ENCODE measurements around the gene RBMS3. TPM values are rescaled to one million over a fixed set of nuclear protein-coding genes. Genes with fewer than 3 reads are reported as not detected.

RBMS3 gene
- total RNA-seq, 2 experiments from 2014 or later, result 1.0 TPM; not detected in 1

- H3K4me1 ChIP-seq (ENCODE audit: insufficient read depth, low read length, poor library complexity, severe bottlenecking), result no peaks in the 10 kb centered on the region
- no peak overlapping the region for H3K27ac ChIP-seq (ENCODE audit: low read depth, low read length, poor library complexity, severe bottlenecking)
- H4K20me1 ChIP-seq (ENCODE audit: insufficient read depth, low read length), result no peaks in the 10 kb centered on the region
- CTCF ChIA-PET (ENCODE audit: unreplicated experiment), result no interaction called here
- no peak overlapping the region for H2AFZ ChIP-seq (ENCODE audit: low read length)
- no peaks in the 10 kb centered on the region for H3K36me3 ChIP-seq (ENCODE audit: insufficient read depth, low read length)
- no peaks in the 10 kb centered on the region for H3K9me2 ChIP-seq (ENCODE audit: insufficient read depth, low read length)
- H3K79me2 ChIP-seq (ENCODE audit: insufficient read depth, low read depth, low read length), result no peaks in the 10 kb centered on the region
- DNase-seq (ENCODE audit: low spot score), result no peak
- H3K9me3 ChIP-seq (ENCODE audit: low read length), result no peaks in the 10 kb centered on the region
- intact Hi-C loops (cut with micrococcal nuclease; ENCODE audit: unreplicated experiment), result no loop called here
- BruUV-seq (replicated peaks), result no TSS peak
- H3K4me2 ChIP-seq (ENCODE audit: low read length), result no peak overlapping the region
- POLR2A ChIA-PET, result interaction anchor here (0.6 to 0.7 kb wide), 2 partner anchors 14 to 264 kb away, joined by 3 read pairs; no protein-coding TSS in a partner anchor
- no peak overlapping the region for H3K4me3 ChIP-seq (ENCODE audit: low read depth, low read length, poor library complexity, severe bottlenecking)
- TF ChIP-seq, protein P1, sequence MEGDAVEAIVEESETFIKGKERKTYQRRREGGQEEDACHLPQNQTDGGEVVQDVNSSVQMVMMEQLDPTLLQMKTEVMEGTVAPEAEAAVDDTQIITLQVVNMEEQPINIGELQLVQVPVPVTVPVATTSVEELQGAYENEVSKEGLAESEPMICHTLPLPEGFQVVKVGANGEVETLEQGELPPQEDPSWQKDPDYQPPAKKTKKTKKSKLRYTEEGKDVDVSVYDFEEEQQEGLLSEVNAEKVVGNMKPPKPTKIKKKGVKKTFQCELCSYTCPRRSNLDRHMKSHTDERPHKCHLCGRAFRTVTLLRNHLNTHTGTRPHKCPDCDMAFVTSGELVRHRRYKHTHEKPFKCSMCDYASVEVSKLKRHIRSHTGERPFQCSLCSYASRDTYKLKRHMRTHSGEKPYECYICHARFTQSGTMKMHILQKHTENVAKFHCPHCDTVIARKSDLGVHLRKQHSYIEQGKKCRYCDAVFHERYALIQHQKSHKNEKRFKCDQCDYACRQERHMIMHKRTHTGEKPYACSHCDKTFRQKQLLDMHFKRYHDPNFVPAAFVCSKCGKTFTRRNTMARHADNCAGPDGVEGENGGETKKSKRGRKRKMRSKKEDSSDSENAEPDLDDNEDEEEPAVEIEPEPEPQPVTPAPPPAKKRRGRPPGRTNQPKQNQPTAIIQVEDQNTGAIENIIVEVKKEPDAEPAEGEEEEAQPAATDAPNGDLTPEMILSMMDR (conservative IDR thresholded peaks at IDR 0.05; ENCODE audit: low read length), result no peak
- no peak for TF ChIP-seq EZH2phosphoT487 (IDR thresholded peaks at IDR 0.05; ENCODE audit: borderline replicate concordance, low read depth, low read length)
Observed at GRCh38 chr3:29760226-29760685, 479.4 kb downstream of the RBMS3 start.

DNA sequence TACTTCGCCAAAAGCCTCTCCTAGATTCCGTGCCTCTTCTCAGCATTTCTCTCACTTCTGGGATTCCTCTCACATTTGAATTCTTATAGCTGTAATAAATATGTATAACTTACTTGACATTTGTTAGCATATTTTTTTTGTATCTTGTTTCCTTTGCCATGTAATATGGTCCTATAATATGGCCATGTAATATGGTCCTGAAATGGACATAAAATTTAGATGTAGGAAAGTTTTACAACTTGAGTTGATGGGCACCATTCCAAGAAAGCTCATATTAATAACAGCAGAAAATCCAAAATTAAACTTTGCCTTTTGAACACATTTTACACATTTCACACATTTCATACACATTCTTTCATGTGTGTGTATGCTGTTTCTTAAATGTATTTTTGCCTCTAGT lies 480.6 kb downstream of the RBMS3 start:
- Histone ChIP-seq H3K9me2 (ENCODE audit: insufficient read depth, low read length) (no peaks in the 10 kb centered on the region), H3K79me2 (ENCODE audit: insufficient read depth, low read depth, low read length) (no peaks in the 10 kb centered on the region), H3K9me3 (ENCODE audit: low read length) (no peaks in the 10 kb centered on the region), H3K27ac (ENCODE audit: low read depth, low read length, poor library complexity, severe bottlenecking) (no peak overlapping the region), H3K4me1 (ENCODE audit: insufficient read depth, low read length, poor library complexity, severe bottlenecking) (no peaks in the 10 kb centered on the region), H3K36me3 (ENCODE audit: insufficient read depth, low read length) (no peaks in the 10 kb centered on the region), H3K4me2 (ENCODE audit: low read length) (no peak overlapping the region), H4K20me1 (ENCODE audit: insufficient read depth, low read length) (no peaks in the 10 kb centered on the region), H2AFZ (ENCODE audit: low read length) (no peak overlapping the region), H3K4me3 (ENCODE audit: low read depth, low read length, poor library complexity, severe bottlenecking) (no peak overlapping the region)
- intact Hi-C loops (cut with micrococcal nuclease; ENCODE audit: unreplicated experiment), result no loop called here
- BruUV-seq (replicated peaks), result no TSS peak
- POLR2A ChIA-PET, result no interaction called here
- no peak for TF ChIP-seq EZH2phosphoT487 (IDR thresholded peaks at IDR 0.05; ENCODE audit: borderline replicate concordance, low read depth, low read length)
- TF ChIP-seq, protein P1 (conservative IDR thresholded peaks at IDR 0.05; ENCODE audit: low read length), result no peak
- DNase-seq (ENCODE audit: low spot score), result no peak
- CTCF ChIA-PET (ENCODE audit: unreplicated experiment), result no interaction called here

- H3K4me2 ChIP-seq (ENCODE audit: low read length), result no peak overlapping the region
- H3K4me3 ChIP-seq (ENCODE audit: low read depth, low read length, poor library complexity, severe bottlenecking), result no peak overlapping the region
- H3K9me3 ChIP-seq (ENCODE audit: low read length), result no peaks in the 10 kb centered on the region
- no TSS peak for BruUV-seq (replicated peaks)
- H4K20me1 ChIP-seq (ENCODE audit: insufficient read depth, low read length), result no peaks in the 10 kb centered on the region
- no peaks in the 10 kb centered on the region for H3K36me3 ChIP-seq (ENCODE audit: insufficient read depth, low read length)
- H3K79me2 ChIP-seq (ENCODE audit: insufficient read depth, low read depth, low read length), result no peaks in the 10 kb centered on the region
- POLR2A ChIA-PET, result no interaction called here
- TF ChIP-seq, protein P1 (conservative IDR thresholded peaks at IDR 0.05; ENCODE audit: low read length), result no peak
- no peak for TF ChIP-seq EZH2phosphoT487 (IDR thresholded peaks at IDR 0.05; ENCODE audit: borderline replicate concordance, low read depth, low read length)
- intact Hi-C loops (cut with micrococcal nuclease; ENCODE audit: unreplicated experiment), result no loop called here
- H3K4me1 ChIP-seq (ENCODE audit: insufficient read depth, low read length, poor library complexity, severe bottlenecking), result no peaks in the 10 kb centered on the region
- no peak overlapping the region for H3K27ac ChIP-seq (ENCODE audit: low read depth, low read length, poor library complexity, severe bottlenecking)
- CTCF ChIA-PET (ENCODE audit: unreplicated experiment), result no interaction called here
- H2AFZ ChIP-seq (ENCODE audit: low read length), result no peak overlapping the region
- no peaks in the 10 kb centered on the region for H3K9me2 ChIP-seq (ENCODE audit: insufficient read depth, low read length)
- DNase-seq (ENCODE audit: low spot score), result no peak
Observed at GRCh38 chr3:29763115-29763514, 482.2 kb downstream of the RBMS3 start.

Measured in OCI-LY7 (cell line).